Stimulated activated CD4-positive, alpha-beta T cell treated with anti-CD3 and anti-CD28 coated beads, Interleukin-1b, Interleukin-23, amount 100 ng/mL, for 48 hours (primary cell): ENCODE data around the gene RDH16.
"Not testable (repeated sequence)": the region's sequence is repeated elsewhere in the genome, so short reads cannot be mapped to it uniquely, and the experiment has no call there.

Source experiments
- DNase-seq: peaks from one replicate; pipeline ENCODE4 v3.0.0-alpha.2; 2020

RDH16 gene

DNA sequence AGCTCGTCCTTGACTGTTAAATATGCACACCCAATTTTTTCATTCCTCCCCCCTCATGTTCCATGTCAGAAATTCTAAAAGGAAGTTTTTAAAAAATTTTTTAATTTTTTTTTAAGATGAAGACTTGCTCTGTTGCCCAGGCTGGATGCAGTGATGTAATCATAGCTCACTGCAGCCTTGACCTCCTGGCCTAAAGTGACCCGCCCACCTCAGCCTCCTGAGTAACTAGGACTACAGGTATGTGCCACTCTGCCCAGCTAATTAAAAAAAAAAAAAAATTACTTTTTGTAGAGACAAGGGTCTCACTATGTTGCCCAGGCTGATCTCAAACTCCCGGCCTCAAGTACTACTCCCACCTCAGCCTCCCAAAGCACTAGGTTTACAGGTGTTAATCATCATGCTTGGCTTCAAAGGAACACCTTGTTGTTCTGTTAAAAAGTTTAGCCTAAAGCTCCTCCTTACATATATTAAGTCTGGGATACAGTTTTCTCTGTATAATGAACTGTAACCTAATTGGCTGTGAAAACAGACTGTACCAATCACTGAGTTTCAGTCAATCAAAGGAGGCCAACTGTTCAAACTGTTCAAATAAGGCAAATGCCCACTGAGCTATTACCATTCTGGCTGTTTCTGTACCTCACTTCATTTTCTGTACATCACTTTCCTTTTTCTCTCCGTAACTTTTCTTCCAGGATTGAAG is 41.0 kb downstream of the RDH16 start:
- no peak for DNase-seq

DNA sequence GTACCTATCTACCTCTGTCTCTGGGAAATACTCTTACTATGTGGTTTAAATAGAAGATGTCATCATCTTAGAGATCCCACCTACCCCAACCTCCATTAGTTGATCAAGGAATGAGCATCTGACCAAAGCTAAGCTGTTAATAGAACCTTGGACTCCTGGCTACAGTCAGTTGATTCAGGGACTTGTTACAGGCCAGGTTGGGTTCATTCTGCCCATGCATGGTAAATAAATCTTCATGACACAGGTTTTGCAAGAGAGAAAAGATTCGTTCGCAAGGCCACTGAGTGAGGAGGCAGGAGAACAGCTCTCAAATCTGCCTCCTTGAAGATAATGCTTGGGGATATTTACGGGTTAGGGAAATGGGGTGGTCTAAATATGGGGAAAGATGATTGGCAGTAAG is 42.7 kb downstream of the RDH16 start:
- DNase-seq: no peak

- no peak for DNase-seq
Observed at GRCh38 chr12:56914256-56914655, 43.2 kb downstream of the RDH16 start.

- not testable (repeated sequence) for DNase-seq
Observed at GRCh38 chr12:56909403-56909802, 48.0 kb downstream of the RDH16 start.

DNA sequence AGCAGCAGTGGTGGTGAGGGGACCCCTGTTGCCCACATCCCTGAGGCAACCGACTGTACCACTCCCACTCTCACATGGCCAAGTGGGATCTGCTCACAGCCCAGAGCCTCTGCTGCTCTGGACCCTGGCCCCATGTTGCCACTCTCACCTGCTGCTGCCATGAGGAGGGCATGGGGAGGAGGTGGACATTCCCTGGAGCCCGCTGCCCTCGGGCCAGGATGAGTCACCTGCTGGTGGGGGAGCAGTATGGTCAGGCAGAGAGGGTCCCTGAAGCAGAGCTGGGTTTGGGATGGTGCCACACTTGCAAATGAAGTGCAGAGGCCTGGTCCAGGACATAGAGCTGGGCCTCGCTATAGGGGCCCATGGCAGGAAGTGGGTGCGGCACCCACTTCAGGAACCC is 49.3 kb downstream of the RDH16 start:
- DNase-seq: no peak

- no peak for DNase-seq
Observed at GRCh38 chr12:56905852-56906251, 51.6 kb downstream of the RDH16 start.

- DNase-seq: no peak
Observed at GRCh38 chr12:56903374-56903773, 54.0 kb downstream of the RDH16 start.
